ENCODE results near the gene COL9A2. TPM values are rescaled to one million over a fixed set of nuclear protein-coding genes. Genes with fewer than 3 reads are reported as not detected.
A peak's percentile ranks its signal among the peaks of the same experiment; 100 is the strongest.

The COL9A2 gene
- total RNA-seq, 1 experiment from 2014 or later = 13.5 TPM

DNA sequence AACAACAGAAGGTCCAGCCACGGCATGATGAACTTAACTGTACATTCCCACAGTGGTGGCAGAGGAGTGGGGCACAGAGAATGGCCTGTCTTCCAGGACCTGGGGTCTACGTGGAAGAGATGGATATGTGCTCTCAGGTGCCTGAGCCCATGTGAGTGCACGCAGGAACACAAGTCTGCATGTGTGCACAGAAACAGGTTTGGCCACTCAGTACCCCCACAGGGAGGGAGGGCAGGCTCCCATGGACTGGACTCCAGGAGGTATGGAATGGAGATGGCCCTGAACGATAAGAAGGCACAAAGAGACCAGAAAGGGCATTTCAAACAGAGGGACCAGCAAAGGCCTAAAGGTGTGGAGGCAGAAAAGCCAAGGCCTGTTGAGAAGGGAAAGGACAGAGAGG is 10.8 kb downstream of the COL9A2 start:
- peak; percentile 46 to 55 for DNase-seq
- peak overlapping the region; percentile 75 for H3K4me2 ChIP-seq
- no peak overlapping the region for H2AFZ ChIP-seq
- peaks cover 30% of the 10 kb centered on the region for H3K4me1 ChIP-seq (replicated peaks; ENCODE audit: insufficient read depth)
- TF ChIP-seq, protein P1, sequence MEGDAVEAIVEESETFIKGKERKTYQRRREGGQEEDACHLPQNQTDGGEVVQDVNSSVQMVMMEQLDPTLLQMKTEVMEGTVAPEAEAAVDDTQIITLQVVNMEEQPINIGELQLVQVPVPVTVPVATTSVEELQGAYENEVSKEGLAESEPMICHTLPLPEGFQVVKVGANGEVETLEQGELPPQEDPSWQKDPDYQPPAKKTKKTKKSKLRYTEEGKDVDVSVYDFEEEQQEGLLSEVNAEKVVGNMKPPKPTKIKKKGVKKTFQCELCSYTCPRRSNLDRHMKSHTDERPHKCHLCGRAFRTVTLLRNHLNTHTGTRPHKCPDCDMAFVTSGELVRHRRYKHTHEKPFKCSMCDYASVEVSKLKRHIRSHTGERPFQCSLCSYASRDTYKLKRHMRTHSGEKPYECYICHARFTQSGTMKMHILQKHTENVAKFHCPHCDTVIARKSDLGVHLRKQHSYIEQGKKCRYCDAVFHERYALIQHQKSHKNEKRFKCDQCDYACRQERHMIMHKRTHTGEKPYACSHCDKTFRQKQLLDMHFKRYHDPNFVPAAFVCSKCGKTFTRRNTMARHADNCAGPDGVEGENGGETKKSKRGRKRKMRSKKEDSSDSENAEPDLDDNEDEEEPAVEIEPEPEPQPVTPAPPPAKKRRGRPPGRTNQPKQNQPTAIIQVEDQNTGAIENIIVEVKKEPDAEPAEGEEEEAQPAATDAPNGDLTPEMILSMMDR (conservative IDR thresholded peaks at IDR 0.05) = no peak
- TF ChIP-seq EZH2 (IDR thresholded peaks at IDR 0.05; ENCODE audit: low read depth) = no peak
- peaks cover 20% of the 10 kb centered on the region for H3F3A ChIP-seq (ENCODE audit: insufficient read depth, low read depth)
- H3K9me2 ChIP-seq (ENCODE audit: insufficient read depth) = no peaks in the 10 kb centered on the region
- no peaks in the 10 kb centered on the region for H4K20me1 ChIP-seq (ENCODE audit: insufficient read depth)
- H3K4me3 ChIP-seq = no peak overlapping the region
- H3K79me2 ChIP-seq (ENCODE audit: low read depth) = no peaks in the 10 kb centered on the region
- H3K9me3 ChIP-seq (ENCODE audit: insufficient read depth, low read depth) = no peaks in the 10 kb centered on the region
- intact Hi-C loops (cut with micrococcal nuclease; ENCODE audit: unreplicated experiment) = no loop called here
- ChIA-PET POLR2A (ENCODE audit: unreplicated experiment) (no interaction called here), CTCF (no interaction called here)
- no peaks in the 10 kb centered on the region for H3K27me3 ChIP-seq (ENCODE audit: insufficient read depth, low read depth)
- H3K27ac ChIP-seq = peak overlapping the region; percentile 88
- no peaks in the 10 kb centered on the region for H3K36me3 ChIP-seq (ENCODE audit: low read depth)
- no TSS peak for BruUV-seq (replicated peaks)

DNA sequence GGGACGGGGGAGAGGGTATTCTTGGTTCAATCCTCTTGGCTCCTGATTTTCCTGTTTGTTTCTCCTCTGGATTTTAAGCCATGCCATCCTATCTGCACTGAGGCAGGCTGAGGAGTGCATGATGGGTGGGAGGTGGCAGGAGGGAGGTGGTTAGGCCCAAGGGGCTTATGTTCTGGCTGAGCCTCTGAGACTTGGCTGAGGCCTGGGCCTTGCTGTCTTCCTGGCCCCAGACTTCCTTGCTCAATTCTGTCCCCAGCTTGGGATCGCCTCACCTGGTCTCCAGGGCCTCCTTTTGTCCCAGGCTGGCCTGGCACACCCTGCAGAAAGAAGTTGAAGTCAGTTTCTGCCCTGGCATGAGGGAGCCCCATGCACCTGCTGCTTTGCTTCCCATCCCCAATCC is 11.2 kb downstream of the COL9A2 start:
- BruUV-seq (replicated peaks) = TSS peak; percentile 36
- H3K27me3 ChIP-seq (ENCODE audit: insufficient read depth, low read depth) = no peaks in the 10 kb centered on the region
- H3K4me3 ChIP-seq = peak overlapping the region; percentile 25; the same call in 1 of the 2 replicates
- H3K4me1 ChIP-seq (replicated peaks; ENCODE audit: insufficient read depth) = peaks cover 30% of the 10 kb centered on the region
- H3F3A ChIP-seq (ENCODE audit: insufficient read depth, low read depth) = peaks cover 20% of the 10 kb centered on the region
- no peaks in the 10 kb centered on the region for H4K20me1 ChIP-seq (ENCODE audit: insufficient read depth)
- H3K9me3 ChIP-seq (ENCODE audit: insufficient read depth, low read depth) = no peaks in the 10 kb centered on the region
- no peaks in the 10 kb centered on the region for H3K79me2 ChIP-seq (ENCODE audit: low read depth)
- ChIA-PET CTCF (interaction anchor here (1.0 to 1.5 kb wide), 2 partner anchors 153 to 162 kb away, joined by 4 to 18 read pairs; no protein-coding TSS in a partner anchor), POLR2A (ENCODE audit: unreplicated experiment) (interaction anchor here (0.6 kb wide), 1 partner anchor 26 kb away, joined by 4 read pairs; no protein-coding TSS in a partner anchor)
- TF ChIP-seq, protein P1 (conservative IDR thresholded peaks at IDR 0.05) = no peak
- TF ChIP-seq EZH2 (IDR thresholded peaks at IDR 0.05; ENCODE audit: low read depth) = no peak
- DNase-seq = no peak
- H3K4me2 ChIP-seq = peak overlapping the region; percentile 75
- intact Hi-C loops (cut with micrococcal nuclease; ENCODE audit: unreplicated experiment) = loop anchor here (1.0 kb wide), 2 partner anchors 153 to 236 kb away; no protein-coding TSS in a partner anchor
- no peaks in the 10 kb centered on the region for H3K36me3 ChIP-seq (ENCODE audit: low read depth)
- H2AFZ ChIP-seq = peak overlapping the region; percentile 72
- peak overlapping the region; percentile 88 for H3K27ac ChIP-seq
- no peaks in the 10 kb centered on the region for H3K9me2 ChIP-seq (ENCODE audit: insufficient read depth)

DNA sequence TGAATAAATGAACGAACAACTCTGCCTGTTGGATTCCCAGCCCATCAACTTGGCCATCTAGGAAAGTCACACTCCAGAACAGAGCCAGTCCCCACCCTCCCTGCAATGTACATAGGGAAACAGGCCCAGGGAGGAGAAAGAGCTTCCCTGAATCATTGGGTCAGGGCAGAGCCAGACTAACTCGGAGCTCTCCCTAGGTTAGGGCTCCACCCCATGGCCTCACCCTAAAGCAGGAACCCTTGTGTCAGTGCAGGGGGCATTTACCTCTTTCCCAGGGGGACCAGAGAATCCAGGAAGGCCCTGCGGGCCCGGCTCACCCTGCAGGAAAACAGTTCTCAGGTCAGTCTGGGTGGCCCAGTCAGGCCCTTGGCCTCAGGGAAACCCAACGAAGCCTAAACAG is 11.6 kb downstream of the COL9A2 start:
- Histone ChIP-seq H3K9me3 (ENCODE audit: insufficient read depth, low read depth) (no peaks in the 10 kb centered on the region), H3F3A (ENCODE audit: insufficient read depth, low read depth) (peaks cover 20% of the 10 kb centered on the region), H2AFZ (peak overlapping the region; percentile 72), H3K4me2 (peak overlapping the region; percentile 75), H4K20me1 (ENCODE audit: insufficient read depth) (no peaks in the 10 kb centered on the region), H3K9me2 (ENCODE audit: insufficient read depth) (no peaks in the 10 kb centered on the region), H3K4me1 (replicated peaks; ENCODE audit: insufficient read depth) (peaks cover 30% of the 10 kb centered on the region), H3K79me2 (ENCODE audit: low read depth) (no peaks in the 10 kb centered on the region), H3K4me3 (peak overlapping the region; percentile 25; the same call in 1 of the 2 replicates), H3K27ac (peak overlapping the region; percentile 88), H3K27me3 (ENCODE audit: insufficient read depth, low read depth) (no peaks in the 10 kb centered on the region), H3K36me3 (ENCODE audit: low read depth) (no peaks in the 10 kb centered on the region)
- no peak for TF ChIP-seq EZH2 (IDR thresholded peaks at IDR 0.05; ENCODE audit: low read depth)
- TF ChIP-seq, protein P1 (conservative IDR thresholded peaks at IDR 0.05) = peak; percentile 55
- intact Hi-C loops (cut with micrococcal nuclease; ENCODE audit: unreplicated experiment) = loop anchor here (1.0 kb wide), 2 partner anchors 152 to 235 kb away; no protein-coding TSS in a partner anchor
- BruUV-seq (replicated peaks) = no TSS peak
- POLR2A ChIA-PET (ENCODE audit: unreplicated experiment) = interaction anchor here (0.6 to 0.7 kb wide), 3 partner anchors 25 to 162 kb away, joined by 4 to 10 read pairs (median 10); no protein-coding TSS in a partner anchor
- CTCF ChIA-PET = interaction anchor here (1.0 to 1.5 kb wide), 3 partner anchors 10 to 162 kb away, joined by 3 to 18 read pairs (median 4); no protein-coding TSS in a partner anchor
- DNase-seq = peak; percentile 61 to 78

Measured in PC-9 (cell line).